ENCODE measurements around the gene FBXW11. TPM values are rescaled to one million over a fixed set of nuclear protein-coding genes. Genes with fewer than 3 reads are reported as not detected.
"Not testable (repeated sequence)": the region's sequence is repeated elsewhere in the genome, so short reads cannot be mapped to it uniquely, and the experiment has no call there.

Gene FBXW11
- polyA plus RNA-seq, 1 donor, result 58.1 TPM

DNA sequence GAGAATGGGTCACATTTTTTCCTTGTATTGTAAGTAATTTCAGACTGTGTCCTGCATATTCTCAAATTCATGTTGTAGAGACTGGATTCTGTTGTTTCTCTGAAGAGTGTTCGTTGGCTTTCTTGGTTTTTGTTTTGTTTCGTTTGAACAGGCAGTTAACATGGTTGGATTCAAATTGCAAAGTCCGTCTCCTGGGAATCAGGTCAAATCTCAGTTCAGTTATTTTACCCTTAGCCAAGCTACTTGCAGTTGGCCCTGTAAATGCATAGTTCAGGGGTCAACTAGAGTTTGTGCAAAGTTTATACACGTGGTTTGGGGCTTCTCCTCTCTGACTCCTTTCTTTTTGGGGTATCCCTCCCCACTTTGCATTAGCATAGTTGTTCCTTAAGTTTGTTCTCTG is 21.7 kb upstream of the FBXW11 start:
- DNase-seq, result no peak

DNA sequence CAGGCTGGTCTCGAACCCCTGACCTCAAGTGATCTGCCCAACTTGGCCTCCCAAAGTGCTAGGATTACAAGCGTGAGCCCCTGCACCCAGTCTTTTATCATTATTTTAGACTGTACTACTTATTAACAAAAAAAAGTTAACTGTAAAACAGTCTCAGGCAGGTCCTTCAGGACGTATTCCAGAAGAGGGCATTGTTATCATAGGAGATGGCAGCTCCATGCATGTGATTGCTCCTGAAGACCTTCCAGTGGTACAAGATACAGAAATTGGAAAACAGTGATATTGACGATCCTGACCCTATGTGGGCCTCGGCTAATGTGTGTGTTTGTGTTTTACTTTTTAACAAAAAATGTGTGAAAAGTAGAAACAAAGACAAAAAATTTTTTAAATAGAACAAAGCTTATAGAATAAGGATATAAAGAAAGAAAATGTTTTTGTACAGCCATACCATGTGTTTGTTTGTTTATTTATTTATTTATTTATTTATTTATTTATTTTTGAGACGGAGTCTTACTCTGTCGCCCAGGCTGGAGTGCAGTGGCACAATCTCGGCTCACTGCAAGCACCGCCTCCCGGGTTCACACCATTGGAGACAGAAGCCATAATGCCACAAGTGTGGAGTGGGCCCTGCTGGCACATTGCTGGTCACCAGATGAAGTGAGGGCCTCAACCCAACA is 13.8 kb upstream of the FBXW11 start:
- not testable (repeated sequence) for DNase-seq

- DNase-seq, result no peak
These were observed 8.9 kb upstream of the FBXW11 start for GRCh38 chr5:172015346-172015745.

DNA sequence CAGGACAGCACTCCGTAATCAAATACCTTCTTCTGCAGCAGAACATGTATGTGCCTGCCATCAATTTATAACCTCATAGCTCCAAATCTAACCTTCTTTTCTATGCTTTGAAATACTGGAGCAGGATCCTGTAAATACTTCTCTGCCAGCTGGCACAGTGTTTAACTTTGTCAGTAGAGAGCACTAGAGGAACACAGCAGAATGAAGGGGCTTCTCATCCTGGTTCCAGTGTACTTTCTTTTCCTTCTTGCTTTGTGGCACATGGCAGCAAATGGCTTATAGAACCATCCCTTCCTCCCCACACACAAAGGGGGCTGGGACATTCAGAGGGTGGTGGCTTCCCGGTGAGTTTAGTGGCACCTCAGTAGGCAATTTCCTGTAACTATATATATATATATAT is 3.8 kb upstream of the FBXW11 start:
- no peak for DNase-seq

DNA sequence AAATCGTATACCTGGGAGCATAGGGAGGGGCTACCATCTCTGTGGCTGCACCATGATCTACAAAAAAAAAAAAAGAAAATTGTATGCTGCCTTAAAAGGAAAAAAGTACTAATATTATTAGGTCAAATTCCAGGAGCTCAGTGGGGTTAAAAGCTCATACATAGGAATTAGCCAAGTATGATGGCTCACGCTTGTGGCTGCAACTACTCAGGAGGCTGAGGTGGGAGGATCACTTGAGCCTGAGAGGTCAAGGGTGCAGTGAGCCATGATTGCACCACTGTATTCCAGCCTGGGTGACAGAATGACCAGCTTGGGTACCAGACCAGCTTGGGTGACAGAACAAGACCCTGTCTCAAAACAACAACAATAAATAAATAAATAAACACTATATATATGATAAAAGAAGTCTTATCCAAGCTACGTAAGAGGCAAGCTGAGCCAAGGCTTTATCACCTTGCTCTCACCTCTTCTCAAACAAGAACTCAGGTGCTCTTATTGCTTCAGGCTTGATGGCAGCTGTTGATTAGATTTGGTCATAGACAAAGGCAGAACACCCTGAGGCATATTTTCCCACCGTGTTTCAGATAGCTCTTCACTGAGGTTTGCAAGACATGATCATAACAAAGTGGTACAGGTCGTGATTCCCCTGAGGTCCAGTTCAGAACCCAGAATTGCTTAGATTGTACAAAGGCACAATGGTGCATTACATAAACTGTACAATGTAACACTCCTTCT is 3.3 kb upstream of the FBXW11 start:
- DNase-seq, result no peak

GRCh38 chr5:172008689-172009141 is 2.3 kb upstream of the FBXW11 start:
- no peak for DNase-seq

DNA sequence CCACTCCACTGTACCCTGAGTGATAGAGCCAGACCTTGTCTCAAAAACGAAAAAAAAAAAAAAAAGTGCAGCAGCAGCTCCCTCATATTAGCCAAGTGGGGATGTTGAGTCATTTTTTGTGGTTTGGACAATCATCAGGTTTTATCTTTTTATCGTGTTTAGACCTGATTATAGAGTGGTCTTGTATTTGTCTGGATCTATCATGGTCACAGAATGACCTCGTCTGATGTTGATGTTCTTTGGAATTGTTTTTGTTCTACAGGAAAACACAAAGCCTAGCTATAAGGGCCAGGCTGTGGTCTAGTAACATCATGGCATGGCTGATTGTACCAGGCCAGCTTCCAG is 1.6 kb upstream of the FBXW11 start:
- DNase-seq, result no peak

DNA sequence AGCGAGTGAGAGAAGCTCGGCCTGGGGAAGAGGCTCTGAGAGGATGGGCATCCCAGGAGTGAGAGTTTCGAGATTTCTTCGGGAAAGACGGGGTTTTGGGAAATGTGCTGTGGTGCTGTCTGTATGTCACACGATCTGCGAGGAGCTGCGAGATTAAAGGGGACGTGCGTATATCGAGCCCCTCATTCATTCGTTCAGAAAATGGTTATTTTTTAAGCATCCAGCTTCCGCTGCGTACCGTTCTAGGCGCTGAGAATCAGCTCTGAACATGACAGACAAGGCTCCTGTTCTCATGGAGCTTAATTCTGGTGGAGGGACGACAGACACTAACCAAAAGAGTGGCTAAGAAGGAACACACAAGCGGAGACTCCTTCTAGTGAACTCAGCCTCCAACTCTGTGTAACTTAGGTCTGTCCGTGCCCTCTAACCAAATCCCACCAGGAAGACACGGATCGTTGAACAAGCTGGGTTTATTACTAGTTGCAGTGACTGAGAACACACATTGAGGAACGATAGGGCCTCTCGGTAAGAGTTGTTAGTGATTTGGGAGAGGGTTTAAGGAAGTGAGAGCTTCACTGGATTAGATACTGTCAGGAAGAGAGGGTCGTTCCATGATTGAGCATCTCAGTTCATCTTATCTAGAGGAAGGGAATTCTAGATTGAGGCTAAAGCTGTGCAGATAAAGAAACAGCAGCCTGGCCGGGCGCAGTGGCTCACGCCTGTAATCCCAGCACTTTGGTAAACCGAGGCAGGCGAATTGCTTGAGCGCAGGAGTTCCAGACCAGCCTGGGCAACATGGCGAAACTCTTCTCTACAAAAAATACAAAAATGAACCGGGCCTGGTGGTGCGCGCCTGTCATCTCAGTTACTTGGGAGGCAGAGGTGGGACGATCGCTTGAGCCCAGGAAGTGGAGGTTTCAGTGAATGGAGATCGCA is 1.0 kb upstream of the FBXW11 start:
- peak; percentile 33 for DNase-seq

GRCh38 chr5:172005708-172006320 is 624 bp downstream of the FBXW11 start:
- peak; percentile 43 for DNase-seq

DNA sequence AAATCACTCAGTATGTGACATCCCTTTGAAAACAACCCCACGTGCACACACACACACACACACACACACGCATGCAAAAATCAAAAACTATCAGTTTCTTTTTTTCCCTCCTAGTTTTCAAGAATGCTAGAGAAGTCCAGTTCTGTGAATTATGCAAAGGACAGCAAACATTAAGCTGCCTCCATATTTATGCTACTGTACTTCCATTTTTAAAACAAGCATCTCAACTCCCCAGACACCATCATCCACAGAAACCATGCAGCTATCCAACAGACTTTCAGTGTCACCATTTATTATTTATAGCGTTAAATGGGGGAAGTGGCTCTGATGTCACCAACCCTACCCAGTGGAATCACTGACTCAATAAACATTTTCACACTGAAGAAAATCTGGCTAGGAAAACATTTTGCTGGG is 1.6 kb downstream of the FBXW11 start:
- DNase-seq, result no peak

DNA sequence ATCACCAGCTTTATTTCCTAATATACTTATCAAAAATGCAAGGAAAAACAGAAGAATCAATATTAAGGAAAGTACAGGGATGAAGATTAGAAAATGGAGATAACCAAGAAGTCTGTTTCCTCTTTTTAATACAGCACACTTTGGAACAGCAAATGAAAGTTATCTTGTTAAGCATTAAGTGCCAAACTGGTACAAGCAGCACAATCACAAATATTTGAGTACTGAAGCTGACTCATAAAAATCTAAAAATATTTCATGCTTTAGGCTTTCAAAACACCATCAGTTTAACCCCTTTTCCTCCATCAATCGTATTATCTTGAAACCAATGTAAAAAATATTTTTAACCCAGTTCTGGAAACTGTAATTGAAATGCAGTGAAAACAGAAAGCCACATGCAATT is 2.7 kb downstream of the FBXW11 start:
- DNase-seq, result no peak

DNA sequence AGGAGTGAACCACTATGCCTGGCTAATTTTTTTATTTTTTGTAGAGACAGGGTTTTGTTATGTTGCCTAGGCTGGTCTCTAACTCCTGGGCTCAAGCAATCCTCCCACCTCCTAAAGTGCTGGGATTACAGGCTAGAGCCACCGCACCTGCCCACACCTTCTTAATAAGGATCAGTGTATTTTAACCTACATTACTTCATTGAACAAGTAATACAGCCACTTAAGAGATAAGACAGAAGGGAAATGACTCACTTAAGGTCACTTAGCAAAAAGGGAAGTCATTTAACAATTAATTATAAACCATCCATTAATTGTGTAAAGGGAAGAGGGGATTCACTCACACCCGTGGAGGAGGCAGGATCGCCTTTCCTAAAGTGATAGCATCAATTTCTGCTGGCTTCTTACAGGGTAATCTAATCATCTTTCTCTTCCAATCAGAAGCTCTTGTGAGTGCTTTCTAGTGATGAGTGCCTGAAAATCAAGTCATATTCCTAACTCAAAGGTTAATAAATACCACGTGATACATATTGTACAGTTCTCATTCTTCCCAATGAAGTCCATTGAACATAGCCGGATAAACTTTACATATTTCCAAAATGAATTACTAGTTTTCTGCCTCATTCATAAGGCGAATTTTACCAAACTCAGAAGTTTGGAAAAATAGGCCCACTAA is 3.5 kb downstream of the FBXW11 start:
- DNase-seq, result no peak

DNA sequence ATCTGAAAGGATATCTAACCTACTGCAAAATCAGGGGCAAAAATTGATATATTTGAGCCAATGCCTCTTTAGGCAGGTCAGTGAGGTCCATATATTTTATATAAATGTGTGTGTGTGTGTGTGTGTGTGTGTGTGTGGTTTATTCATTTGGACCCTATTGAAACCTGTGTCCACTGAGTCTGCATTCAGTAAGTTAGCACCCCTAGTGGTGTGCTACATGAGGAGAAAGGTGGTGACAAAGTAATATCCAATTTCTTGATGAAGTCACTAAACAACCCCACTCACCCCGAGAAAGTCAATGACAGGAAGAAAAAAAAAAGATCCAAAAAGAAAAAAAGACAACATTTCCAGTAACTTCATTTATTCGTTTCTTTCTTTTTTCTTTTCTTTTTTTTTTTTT is 4.1 kb downstream of the FBXW11 start:
- no peak for DNase-seq

GRCh38 chr5:171999877-172000276 is 6.6 kb downstream of the FBXW11 start:
- DNase-seq, result no peak

DNA sequence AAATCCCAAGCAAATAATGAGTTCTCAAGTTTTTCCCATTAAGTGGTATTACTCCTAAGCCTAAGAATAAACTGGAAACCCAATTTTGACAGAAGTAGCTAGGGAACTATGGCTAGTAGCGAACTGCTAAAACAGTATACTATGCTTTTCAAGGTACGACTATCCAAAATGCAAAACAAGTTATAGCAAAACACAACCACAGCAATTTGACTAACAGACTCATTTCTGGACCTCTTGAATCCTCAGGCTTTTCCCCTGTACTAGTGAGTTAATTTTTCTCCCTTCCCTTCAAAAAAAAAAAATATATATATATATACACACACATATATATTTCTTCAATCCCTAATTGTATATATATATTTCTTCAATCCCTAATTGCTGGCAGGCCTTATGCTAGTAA is 7.3 kb downstream of the FBXW11 start:
- no peak for DNase-seq

DNA sequence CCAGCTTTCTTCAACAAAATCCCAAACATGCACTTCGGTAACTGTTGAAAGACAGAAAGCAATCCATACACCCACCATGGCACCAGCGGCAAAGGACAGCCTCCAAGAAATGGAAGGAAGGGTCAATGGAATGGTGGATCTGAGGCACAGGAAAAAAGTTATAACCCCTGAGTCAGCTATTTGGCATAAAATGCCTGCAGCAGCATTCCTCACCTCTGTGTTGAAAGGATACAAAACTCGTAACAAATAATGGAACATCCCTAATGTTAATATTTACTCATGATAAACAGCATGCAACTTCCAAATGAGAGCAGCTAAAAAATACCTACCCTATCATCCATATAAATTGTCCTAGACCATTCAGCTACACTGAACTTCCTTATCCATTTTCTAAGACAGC is 9.4 kb downstream of the FBXW11 start:
- DNase-seq, result no peak

DNA sequence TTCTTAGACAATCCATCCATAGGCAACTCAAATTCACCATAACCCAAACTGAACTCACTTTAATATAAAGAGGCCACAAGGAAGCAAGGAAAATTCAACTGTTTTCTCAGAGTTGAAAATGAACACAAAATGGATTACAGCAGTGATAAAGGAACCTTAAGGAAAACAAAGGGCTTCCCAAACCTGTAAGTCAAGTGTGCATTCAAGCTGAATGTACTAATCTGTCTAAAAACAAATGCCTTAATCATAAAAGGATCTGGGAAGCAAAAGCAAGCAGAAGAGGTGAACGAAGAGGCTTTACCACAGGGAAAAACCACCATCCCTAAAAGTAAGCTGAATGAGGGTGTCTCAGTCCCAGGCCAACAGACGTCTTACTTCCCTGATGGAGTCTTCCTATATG is 13.6 kb downstream of the FBXW11 start:
- no peak for DNase-seq

DNA sequence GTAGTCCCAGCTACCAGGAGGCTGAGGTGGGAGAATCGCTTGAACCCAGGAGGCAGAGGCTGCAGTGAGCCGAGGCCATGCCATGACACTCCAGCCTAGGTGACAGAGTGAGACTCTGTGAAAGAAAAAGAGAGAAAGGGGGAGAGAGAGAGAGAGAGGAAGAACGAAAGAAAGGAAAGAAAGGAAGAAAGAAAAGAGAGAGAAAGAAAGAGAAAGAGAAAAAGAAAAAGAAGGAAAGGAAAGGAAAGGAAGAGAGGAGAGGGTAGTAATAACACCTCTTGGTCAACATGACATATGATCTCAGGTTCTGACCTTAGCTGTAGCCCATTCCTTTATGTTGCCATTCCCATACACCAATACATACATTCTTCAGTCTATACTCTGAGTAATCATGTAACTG is 14.1 kb downstream of the FBXW11 start:
- DNase-seq, result no peak

GRCh38 chr5:171990713-171991015 is 15.8 kb downstream of the FBXW11 start:
- DNase-seq, result no peak

GRCh38 chr5:171989946-171990712 is 16.3 kb downstream of the FBXW11 start:
- DNase-seq, result no peak

DNA sequence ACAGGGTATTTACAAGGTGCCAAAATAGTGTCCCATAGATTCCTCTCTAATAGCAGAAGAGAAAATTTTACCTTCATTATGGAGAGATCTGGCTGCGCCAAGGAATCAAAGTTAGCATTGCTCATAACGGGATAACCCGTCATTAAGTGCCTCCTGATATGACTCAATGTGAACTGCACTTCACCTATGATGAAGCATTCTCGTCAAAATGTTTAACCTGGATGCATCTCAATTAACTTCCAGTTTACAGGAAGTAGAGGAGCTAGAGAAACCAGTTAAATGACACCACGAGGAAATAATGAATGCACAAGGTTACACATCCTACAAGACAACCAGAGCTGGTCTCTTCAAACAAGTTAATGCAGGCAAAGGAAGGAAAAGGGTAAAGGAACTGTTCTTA is 17.2 kb downstream of the FBXW11 start:
- DNase-seq, result no peak

All from left kidney (tissue), 2 donors.